Panc1 (cell line): Measurements from ENCODE around the gene PRXL2A. TPM values are rescaled to one million over a fixed set of nuclear protein-coding genes. Genes with fewer than 3 reads are reported as not detected.

Experiments
- ATAC-seq: fragments of 200-7000 bp; cut with Tn5 transposase; 2 replicates; pipeline ENCODE4 v1.9.1; 2020; ENCODE audit warnings: mild to moderate bottlenecking, moderate library complexity
- BruUV-seq: library from RNA; stranded (reverse); fragments of 400-500 nt; replicated peaks from 2 replicates; lab custom pipeline; 2021; lab: Mats Ljungman, UMichigan
- CTCF ChIA-PET: fragments of 300-600 bp; sonication (Branson Sonifier 250); formaldehyde crosslinking; loops from one replicate; lab custom pipeline; 2022; ENCODE audit warnings: antibody characterized with exemption; lab: Charles Lee
- POLR2A ChIA-PET: fragments of 300-600 bp; sonication (Branson Sonifier 250); formaldehyde crosslinking; loops from one replicate; lab custom pipeline; 2022; ENCODE audit warnings: antibody characterized with exemption; lab: Charles Lee
- DNase-seq: peaks from one replicate; pipeline ENCODE4 v3.0.0-alpha.2; 2010; ENCODE audit warnings: low read depth, low spot score
- H3K27ac ChIP-seq: 2 replicates; pipeline ENCODE4 v1.5.1; 2011; ENCODE audit warnings: mild to moderate bottlenecking, low read length, inconsistent platforms
- H3K27me3 ChIP-seq: fragments of 200-500 bp; sonication (Bioruptor generic); 2 replicates; pipeline ENCODE4 v1.6.0; 2014; ENCODE audit warnings: low read length, inconsistent platforms; ENCODE audit not compliant: control insufficient read depth, insufficient read depth
- H3K36me3 ChIP-seq: fragments of 200-500 bp; sonication (Bioruptor generic); 2 replicates; pipeline ENCODE4 v1.5.1; 2014; ENCODE audit warnings: inconsistent platforms, mild to moderate bottlenecking, low read length, moderate library complexity; ENCODE audit not compliant: control insufficient read depth, insufficient read depth
- H3K4me1 ChIP-seq: 2 replicates; pipeline ENCODE4 v1.5.1; 2011; ENCODE audit warnings: inconsistent platforms, mild to moderate bottlenecking, low read length, moderate library complexity; ENCODE audit not compliant: control insufficient read depth, insufficient read depth
- H3K4me3 ChIP-seq, 2 experiments: 2 replicates each; pipeline ENCODE4 v1.5.1; 2011 to 2012; ENCODE audit warnings: low read depth in 2 of 2, low read length in 2 of 2, mild to moderate bottlenecking in 2 of 2, inconsistent platforms in 1 of 2, moderate library complexity in 1 of 2
- H3K9me3 ChIP-seq: fragments of 200-500 bp; sonication (Bioruptor generic); 2 replicates; pipeline ENCODE4 v1.5.1; 2014; ENCODE audit warnings: low read depth, mild to moderate bottlenecking, inconsistent platforms, low read length, moderate library complexity; ENCODE audit not compliant: control insufficient read depth, insufficient read depth
- CTCF ChIP-seq: fragments of 450-650 bp; IDR thresholded peaks from 2 replicates; pipeline ENCODE4 v1.5.1; 2017; ENCODE audit warnings: mild to moderate bottlenecking
- POLR2AphosphoS5 ChIP-seq: IDR thresholded peaks from 2 replicates; pipeline ENCODE4 v1.6.1; 2012; ENCODE audit warnings: mild to moderate bottlenecking, low read depth, low read length, moderate library complexity
- REST ChIP-seq, 2 experiments: IDR thresholded peaks; 2 replicates each; pipeline ENCODE4 v1.6.1; 2011 to 2012; ENCODE audit warnings: low read depth in 2 of 2, control low read depth in 1 of 2, low read length in 1 of 2, mild to moderate bottlenecking in 1 of 2, moderate library complexity in 1 of 2; ENCODE audit not compliant: insufficient read depth in 1 of 2
- SIN3A ChIP-seq: IDR thresholded peaks from 2 replicates; pipeline ENCODE4 v1.6.1; 2012; ENCODE audit warnings: low read depth, mild to moderate bottlenecking, low read length, moderate library complexity, borderline replicate concordance; ENCODE audit not compliant: insufficient read depth
- TCF7L2 ChIP-seq: IDR thresholded peaks from 2 replicates; pipeline ENCODE4 v1.6.1; 2011; ENCODE audit warnings: mild to moderate bottlenecking, low read depth, low read length, inconsistent platforms
- in situ Hi-C: cut with HindIII; loops from 2 replicates; pipeline ENCODE4 v1.10.0; 2016; ENCODE audit warnings: low sequenced_read_pairs, low pct_unique_long_range_greater_than_20kb
- intact Hi-C: fragments of 100-400 bp; cut with micrococcal nuclease; formaldehyde crosslinking; loops from one replicate; pipeline ENCODE4 v1.10.0; 2022; ENCODE audit not compliant: unreplicated experiment
- total RNA-seq: library from RNA; stranded (reverse); gene quantifications from one replicate; pipeline ENCODE4 v1.2.1, GENCODE V29; 2021; ENCODE audit not compliant: unreplicated experiment

Gene PRXL2A
- total RNA-seq, 1 experiment from 2014 or later: 89.0 TPM

- TF ChIP-seq REST (IDR thresholded peaks at IDR 0.05; ENCODE audit: insufficient read depth in 1 of 2, low read depth in 2 of 2, low read length in 1 of 2): no peak
- TF ChIP-seq CTCF: no peak
- no peak for TF ChIP-seq TCF7L2
- TF ChIP-seq SIN3A: no peak
- TF ChIP-seq POLR2AphosphoS5: no peak
- no TSS peak for BruUV-seq
- H3K4me3 ChIP-seq: no peak overlapping the region
- H3K27ac ChIP-seq: no peak overlapping the region
- no peaks in the 10 kb centered on the region for H3K9me3 ChIP-seq
- H3K36me3 ChIP-seq: no peaks in the 10 kb centered on the region
- H3K4me1 ChIP-seq: no peaks in the 10 kb centered on the region
- ATAC-seq (no peak), DNase-seq (no peak)
- in situ Hi-C loops (no loop called here), intact Hi-C loops (no loop called here)
- POLR2A ChIA-PET: interaction anchor here (0.6 kb wide), 1 partner anchor 14 kb away, joined by 3 read pairs; no protein-coding TSS in a partner anchor
- CTCF ChIA-PET: interaction anchor here (0.7 to 0.9 kb wide), 2 partner anchors 90 to 174 kb away, joined by 4 read pairs; no protein-coding TSS in a partner anchor
- H3K27me3 ChIP-seq: no peaks in the 10 kb centered on the region
These were observed 13.6 kb downstream of the PRXL2A start for GRCh38 chr10:80421707-80422536.

- ChIA-PET POLR2A (no interaction called here), CTCF (no interaction called here)
- ATAC-seq (no peak), DNase-seq (no peak)
- H3K36me3 ChIP-seq: no peaks in the 10 kb centered on the region
- intact Hi-C loops (no loop called here), in situ Hi-C loops (no loop called here)
- TF ChIP-seq CTCF: no peak
- TF ChIP-seq TCF7L2: no peak
- no peak for TF ChIP-seq SIN3A
- TF ChIP-seq REST (IDR thresholded peaks at IDR 0.05; ENCODE audit: insufficient read depth in 1 of 2, low read depth in 2 of 2, low read length in 1 of 2): no peak
- TF ChIP-seq POLR2AphosphoS5: no peak
- no peaks in the 10 kb centered on the region for H3K9me3 ChIP-seq
- no peak overlapping the region for H3K4me3 ChIP-seq
- H3K4me1 ChIP-seq: no peaks in the 10 kb centered on the region
- no TSS peak for BruUV-seq
- H3K27me3 ChIP-seq: no peaks in the 10 kb centered on the region
- H3K27ac ChIP-seq: no peak overlapping the region
These were observed 17.6 kb downstream of the PRXL2A start for GRCh38 chr10:80425901-80426300.
